Right ventricle myocardium superior (tissue), 1 donor: ENCODE results near the gene WDTC1. TPM values are rescaled to one million over a fixed set of nuclear protein-coding genes. Genes with fewer than 3 reads are reported as not detected.
"Not testable (repeated sequence)": the region's sequence is repeated elsewhere in the genome, so short reads cannot be mapped to it uniquely, and the experiment has no call there.

Experiments used
- ATAC-seq: fragments of 200-7000 bp; cut with Tn5 transposase; one replicate; pipeline ENCODE4 v1.9.1; 2020; ENCODE audit warnings: mild to moderate bottlenecking; ENCODE audit not compliant: poor library complexity
- DNase-seq: peaks from one replicate; pipeline ENCODE4 v3.0.0-alpha.2; 2020
- intact Hi-C: fragments of 100-400 bp; cut with DNase I; formaldehyde crosslinking; loops from one replicate; pipeline ENCODE4 v1.11.2; 2022
- long read RNA-seq: library from polyadenylated mRNA; unstranded; transcript quantifications from one replicate; pipeline ENCODE4 v2.0.0, GENCODE V29; 2021
- total RNA-seq: library from RNA; stranded (reverse); fragmentation: NEBNext Ultra II Directional; extraction: Animal tissue kit (Norgen Biotek cat#: 25700); gene quantifications from one replicate; pipeline ENCODE4 v1.2.1, GENCODE V29; 2021
- donor health status: DM: no; HTN: yes; CAD: no; lungs with severe emphysema.

The WDTC1 gene, protein sequence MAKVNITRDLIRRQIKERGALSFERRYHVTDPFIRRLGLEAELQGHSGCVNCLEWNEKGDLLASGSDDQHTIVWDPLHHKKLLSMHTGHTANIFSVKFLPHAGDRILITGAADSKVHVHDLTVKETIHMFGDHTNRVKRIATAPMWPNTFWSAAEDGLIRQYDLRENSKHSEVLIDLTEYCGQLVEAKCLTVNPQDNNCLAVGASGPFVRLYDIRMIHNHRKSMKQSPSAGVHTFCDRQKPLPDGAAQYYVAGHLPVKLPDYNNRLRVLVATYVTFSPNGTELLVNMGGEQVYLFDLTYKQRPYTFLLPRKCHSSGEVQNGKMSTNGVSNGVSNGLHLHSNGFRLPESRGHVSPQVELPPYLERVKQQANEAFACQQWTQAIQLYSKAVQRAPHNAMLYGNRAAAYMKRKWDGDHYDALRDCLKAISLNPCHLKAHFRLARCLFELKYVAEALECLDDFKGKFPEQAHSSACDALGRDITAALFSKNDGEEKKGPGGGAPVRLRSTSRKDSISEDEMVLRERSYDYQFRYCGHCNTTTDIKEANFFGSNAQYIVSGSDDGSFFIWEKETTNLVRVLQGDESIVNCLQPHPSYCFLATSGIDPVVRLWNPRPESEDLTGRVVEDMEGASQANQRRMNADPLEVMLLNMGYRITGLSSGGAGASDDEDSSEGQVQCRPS
- 61.1 TPM for total RNA-seq
- long read RNA-seq, full-length matches to known transcripts: 8 of 53 reads
- long read RNA-seq, partial matches to known transcripts: 19 of 53 reads
- long read RNA-seq, other reads (novel, unspliced or antisense): 26 of 53 reads

- ATAC-seq: peak; percentile 99
- intact Hi-C loops: no loop called here
Measured at GRCh38 chr1:27234049-27234882, at the start of gene WDTC1. Gene WDTC1, plus strand, starts transcription at chr1:27234632. Its CDS starts 26,423 bp downstream, at chr1:27261055.

GRCh38 chr1:27184665-27185064, 49.8 kb upstream of the WDTC1 start:
- ATAC-seq, DNase-seq, intact Hi-C loops: not testable (repeated sequence)

More at GRCh38 chr1:27234049-27234882, at the start of gene WDTC1:
- peak; percentile 98 for DNase-seq

- intact Hi-C loops: loop anchor here (10.0 kb wide), 1 partner anchor 87 kb away; no protein-coding TSS in a partner anchor
- peak; percentile 36 for ATAC-seq
- DNase-seq: no peak
Measured at GRCh38 chr1:27192039-27192529, 42.3 kb upstream of the WDTC1 start.

GRCh38 chr1:27193194-27193593, 41.2 kb upstream of the WDTC1 start:
- DNase-seq (no peak), ATAC-seq (no peak)
- intact Hi-C loops: loop anchor here (10.0 kb wide), 1 partner anchor 88 kb away; no protein-coding TSS in a partner anchor

GRCh38 chr1:27201295-27201694, 33.1 kb upstream of the WDTC1 start:
- ATAC-seq: no peak
- DNase-seq: no peak
- intact Hi-C loops: no loop called here

- no peak for ATAC-seq
- intact Hi-C loops: no loop called here
Measured at GRCh38 chr1:27203946-27204345, 30.5 kb upstream of the WDTC1 start.

DNA sequence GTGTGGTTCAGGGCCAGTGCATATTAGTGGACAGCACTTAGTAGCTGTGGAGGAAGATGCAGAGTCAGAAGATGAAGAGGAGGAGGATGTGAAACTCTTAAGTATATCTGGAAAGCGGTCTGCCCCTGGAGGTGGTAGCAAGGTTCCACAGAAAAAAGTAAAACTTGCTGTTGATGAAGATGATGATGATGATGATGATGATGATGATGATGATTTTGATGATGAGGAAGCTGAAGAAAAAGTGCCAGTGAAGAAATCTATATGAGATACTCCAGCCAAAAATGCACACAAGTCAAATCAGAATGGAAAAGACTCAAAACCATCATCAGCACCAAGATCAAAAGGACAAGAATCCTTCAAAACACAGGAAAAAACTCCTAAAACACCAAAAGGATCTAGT, 27.2 kb upstream of the WDTC1 start:
- intact Hi-C loops, ATAC-seq, DNase-seq: not testable (repeated sequence)

More at GRCh38 chr1:27203946-27204345, 30.5 kb upstream of the WDTC1 start:
- no peak for DNase-seq

GRCh38 chr1:27208143-27208850, 26.1 kb upstream of the WDTC1 start:
- intact Hi-C loops, DNase-seq, ATAC-seq: not testable (repeated sequence)

DNA sequence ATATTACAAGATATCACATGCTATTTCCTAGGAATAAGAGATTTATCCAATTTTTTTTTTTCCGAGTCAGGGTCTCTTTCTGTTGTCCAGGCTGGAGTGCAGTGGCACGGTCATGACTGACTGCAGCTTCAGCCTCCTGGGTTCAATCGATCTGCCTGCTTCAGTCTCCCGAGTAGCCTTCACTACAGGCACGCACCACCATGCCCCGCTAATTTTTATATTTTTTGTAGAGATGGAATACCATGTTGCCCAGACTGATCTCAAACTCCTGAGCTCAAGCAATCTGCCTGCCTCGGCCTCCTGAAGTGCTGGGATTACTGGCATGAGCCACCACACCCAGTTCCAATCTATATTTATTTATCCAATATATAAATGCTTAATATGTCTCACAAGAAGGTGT, 18.0 kb upstream of the WDTC1 start:
- no peak for DNase-seq
- intact Hi-C loops: no loop called here
- no peak for ATAC-seq

DNA sequence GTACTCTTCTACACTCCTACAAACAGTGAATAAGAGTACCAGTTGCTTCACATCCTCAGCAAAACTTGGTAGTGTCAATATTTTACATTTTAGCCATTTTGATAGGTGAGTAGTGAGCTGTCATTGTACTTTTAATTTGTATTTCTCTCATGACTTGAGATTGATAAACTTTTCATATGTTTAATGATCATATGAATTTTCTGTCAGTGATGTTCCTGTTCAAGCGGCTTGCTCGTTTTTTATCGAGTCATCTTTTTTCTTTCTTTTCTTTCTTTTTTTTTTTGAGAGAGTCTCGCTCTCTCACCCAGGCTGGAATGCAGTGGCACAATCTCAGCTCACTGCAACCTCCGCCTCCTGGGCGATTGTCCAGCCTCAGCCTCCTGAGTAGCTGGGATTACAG, 17.0 kb upstream of the WDTC1 start:
- ATAC-seq (no peak), DNase-seq (no peak)
- intact Hi-C loops: no loop called here

GRCh38 chr1:27218736-27219135, 15.7 kb upstream of the WDTC1 start:
- no peak for ATAC-seq
- DNase-seq: no peak
- intact Hi-C loops: no loop called here

- ATAC-seq (no peak), DNase-seq (no peak)
- intact Hi-C loops: no loop called here
Measured at GRCh38 chr1:27220096-27220495, 14.3 kb upstream of the WDTC1 start.

- ATAC-seq, intact Hi-C loops, DNase-seq: not testable (repeated sequence)
Measured at GRCh38 chr1:27220702-27221497, 13.5 kb upstream of the WDTC1 start.

DNA sequence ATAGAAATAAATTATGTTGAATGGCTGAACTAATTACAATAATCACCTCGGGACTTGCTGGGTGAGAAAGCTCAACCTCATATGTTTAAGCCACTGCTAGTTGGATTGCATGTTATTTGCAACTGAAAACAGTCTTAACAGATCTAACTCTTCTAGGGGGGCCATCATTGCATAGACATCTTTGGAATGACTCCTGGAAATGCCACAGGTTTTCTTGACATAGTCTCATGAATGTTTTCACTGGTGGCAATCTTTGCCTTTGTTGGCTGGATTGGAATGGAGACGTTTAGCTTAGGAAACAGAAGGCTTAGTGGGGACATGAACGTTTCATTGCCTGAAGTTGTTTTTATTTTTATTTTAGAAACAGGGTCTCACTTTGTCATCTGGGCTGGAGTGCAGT, 8.8 kb upstream of the WDTC1 start:
- ATAC-seq (no peak), DNase-seq (no peak)
- intact Hi-C loops: no loop called here

DNA sequence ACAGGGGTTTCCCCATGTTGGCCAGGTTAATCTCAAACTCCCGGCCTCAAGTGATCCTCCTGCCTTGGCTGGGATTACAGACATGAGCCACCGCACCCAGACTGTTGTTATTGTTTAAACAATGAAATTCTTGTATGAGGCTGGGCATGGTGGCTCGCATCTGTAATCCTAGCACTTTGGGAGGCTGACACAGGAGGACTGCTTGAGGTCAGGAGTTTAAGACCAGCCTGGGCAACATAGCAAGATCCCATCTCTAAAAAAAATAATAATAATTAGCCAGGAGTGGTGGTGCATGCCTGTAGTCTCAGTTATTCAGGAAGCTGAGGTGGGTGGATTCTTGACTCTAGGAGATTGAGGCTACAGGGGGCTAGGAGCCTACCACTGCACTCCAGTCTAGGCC, 6.7 kb upstream of the WDTC1 start:
- intact Hi-C loops: no loop called here
- ATAC-seq: no peak
- DNase-seq: no peak

DNA sequence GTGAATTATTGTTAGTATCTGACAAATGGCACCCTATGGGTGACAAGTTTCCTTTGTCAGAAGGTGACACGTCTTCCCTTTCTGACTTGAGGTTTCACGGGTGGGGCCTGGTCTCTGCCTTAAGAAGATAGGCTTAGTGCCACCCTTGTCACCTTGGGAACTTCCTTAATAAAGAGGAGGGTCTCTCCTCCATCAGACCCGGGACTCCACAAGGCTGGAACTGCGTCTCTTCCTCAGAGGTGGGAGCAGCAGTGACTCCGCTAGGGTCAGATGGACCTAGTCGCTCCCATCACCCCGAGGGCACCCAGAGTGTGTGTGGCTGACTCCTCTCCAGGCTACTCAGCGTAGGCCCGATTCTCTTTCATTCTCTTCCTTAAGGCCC, 774 bp upstream of the WDTC1 start:
- no peak for ATAC-seq
- intact Hi-C loops: no loop called here
- no peak for DNase-seq

GRCh38 chr1:27235827-27236226, 1.4 kb downstream of the WDTC1 start:
- DNase-seq (no peak), ATAC-seq (no peak)
- intact Hi-C loops: no loop called here
